Spleen (tissue), 7 donors: ENCODE results near the gene PCLO.

Experiments used
- POLR2A ChIP-seq, 3 donors: fragments of 450-650 bp; IDR thresholded peaks; one replicate each; pipeline ENCODE4 v1.5.1; 2017; ENCODE audit warnings: antibody characterized with exemption in 3 of 3, mild to moderate bottlenecking in 1 of 3
- POLR2AphosphoS5 ChIP-seq, 3 donors: sonication (generic); formaldehyde crosslinking; IDR thresholded peaks; one replicate each; pipeline ENCODE4 v1.5.1; 2017; ENCODE audit warnings: antibody characterized with exemption in 3 of 3
- TF ChIP-seq, protein P1 (sequence below), 11 experiments: fragments of 200-600 bp in 7 of 11; fragments of 450-650 bp in 4 of 11; sonication (generic) in 4 of 11; IDR thresholded peaks in 8 of 11; conservative IDR thresholded peaks in 3 of 11; 1 replicate in 7 of 11; 2 replicates in 4 of 11; pipeline versions ENCODE4 v1.4.0 to v1.8.0; 2016 to 2021; ENCODE audit warnings: antibody characterized with exemption in 11 of 11, inconsistent platforms in 4 of 11, mild to moderate bottlenecking in 1 of 11
- donor health status: DM: no; HTN: no; CAD: no; lungs with moderate emphysema.
- donor health status: DM: no; HTN: no; CAD: no.
- donor health status: DM: no; HTN: no; CAD: no.

DNA sequence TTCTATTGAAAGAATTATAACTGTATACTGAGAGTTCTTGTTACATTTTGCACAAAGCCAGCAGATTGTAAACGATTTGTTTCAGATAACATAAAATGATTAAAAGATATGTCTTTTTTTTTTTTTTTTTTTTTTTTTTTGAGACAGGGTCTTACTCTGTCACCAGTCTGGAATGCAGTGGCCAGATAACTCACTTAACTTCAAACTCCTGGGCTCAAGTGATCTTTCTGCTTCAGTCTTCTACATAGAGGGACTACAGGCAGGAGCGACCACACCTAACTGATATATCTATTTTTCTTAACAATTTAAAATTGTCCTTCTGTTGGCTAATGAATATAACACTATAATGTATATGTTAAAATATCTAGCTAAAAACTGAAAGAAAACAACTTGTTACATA lies 401.9 kb downstream of the PCLO start:
- TF ChIP-seq POLR2AphosphoS5 (IDR thresholded peaks at IDR 0.05) (no peak), POLR2A (IDR thresholded peaks at IDR 0.05) (no peak)
- TF ChIP-seq, protein P1, sequence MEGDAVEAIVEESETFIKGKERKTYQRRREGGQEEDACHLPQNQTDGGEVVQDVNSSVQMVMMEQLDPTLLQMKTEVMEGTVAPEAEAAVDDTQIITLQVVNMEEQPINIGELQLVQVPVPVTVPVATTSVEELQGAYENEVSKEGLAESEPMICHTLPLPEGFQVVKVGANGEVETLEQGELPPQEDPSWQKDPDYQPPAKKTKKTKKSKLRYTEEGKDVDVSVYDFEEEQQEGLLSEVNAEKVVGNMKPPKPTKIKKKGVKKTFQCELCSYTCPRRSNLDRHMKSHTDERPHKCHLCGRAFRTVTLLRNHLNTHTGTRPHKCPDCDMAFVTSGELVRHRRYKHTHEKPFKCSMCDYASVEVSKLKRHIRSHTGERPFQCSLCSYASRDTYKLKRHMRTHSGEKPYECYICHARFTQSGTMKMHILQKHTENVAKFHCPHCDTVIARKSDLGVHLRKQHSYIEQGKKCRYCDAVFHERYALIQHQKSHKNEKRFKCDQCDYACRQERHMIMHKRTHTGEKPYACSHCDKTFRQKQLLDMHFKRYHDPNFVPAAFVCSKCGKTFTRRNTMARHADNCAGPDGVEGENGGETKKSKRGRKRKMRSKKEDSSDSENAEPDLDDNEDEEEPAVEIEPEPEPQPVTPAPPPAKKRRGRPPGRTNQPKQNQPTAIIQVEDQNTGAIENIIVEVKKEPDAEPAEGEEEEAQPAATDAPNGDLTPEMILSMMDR (IDR thresholded peaks at IDR 0.05 in 8 of 11, conservative IDR thresholded peaks at IDR 0.05 in 3 of 11), result no peak
